ENCODE results near the gene LRRN3.
A peak's percentile ranks its signal among the peaks of the same experiment; 100 is the strongest.

LRRN3 gene

DNA sequence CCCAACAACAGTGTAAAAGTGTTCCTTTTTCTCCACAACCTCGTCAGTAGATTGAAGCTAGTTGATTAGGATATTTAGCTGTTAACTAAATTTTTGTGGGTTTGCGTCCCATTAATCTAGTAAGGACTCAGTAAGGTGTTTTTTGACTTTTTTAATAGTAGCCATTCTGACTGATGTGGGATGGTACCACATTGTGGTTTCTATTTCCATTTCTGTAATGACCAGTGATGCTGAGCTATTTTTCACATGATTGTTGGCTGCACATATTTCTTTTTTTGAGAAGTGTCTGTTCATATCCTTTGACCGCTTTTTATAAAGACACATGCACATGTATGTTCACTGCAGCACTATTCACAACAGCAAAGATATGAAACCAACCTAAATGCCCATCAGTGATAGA is 5.6 kb upstream of the LRRN3 start:
- Histone ChIP-seq H3K36me3 (ENCODE audit: control insufficient read depth, insufficient read depth, low read length) (no peaks in the 10 kb centered on the region), H3K27me3 (replicated peaks; ENCODE audit: control insufficient read depth, insufficient read depth, low read length) (no peaks in the 10 kb centered on the region), H3K4me3 (replicated peaks; ENCODE audit: low read depth, low read length) (no peak overlapping the region)
- DNase-seq (ENCODE audit: extremely low read depth, insufficient read length): no peak
- TF ChIP-seq, protein P1, sequence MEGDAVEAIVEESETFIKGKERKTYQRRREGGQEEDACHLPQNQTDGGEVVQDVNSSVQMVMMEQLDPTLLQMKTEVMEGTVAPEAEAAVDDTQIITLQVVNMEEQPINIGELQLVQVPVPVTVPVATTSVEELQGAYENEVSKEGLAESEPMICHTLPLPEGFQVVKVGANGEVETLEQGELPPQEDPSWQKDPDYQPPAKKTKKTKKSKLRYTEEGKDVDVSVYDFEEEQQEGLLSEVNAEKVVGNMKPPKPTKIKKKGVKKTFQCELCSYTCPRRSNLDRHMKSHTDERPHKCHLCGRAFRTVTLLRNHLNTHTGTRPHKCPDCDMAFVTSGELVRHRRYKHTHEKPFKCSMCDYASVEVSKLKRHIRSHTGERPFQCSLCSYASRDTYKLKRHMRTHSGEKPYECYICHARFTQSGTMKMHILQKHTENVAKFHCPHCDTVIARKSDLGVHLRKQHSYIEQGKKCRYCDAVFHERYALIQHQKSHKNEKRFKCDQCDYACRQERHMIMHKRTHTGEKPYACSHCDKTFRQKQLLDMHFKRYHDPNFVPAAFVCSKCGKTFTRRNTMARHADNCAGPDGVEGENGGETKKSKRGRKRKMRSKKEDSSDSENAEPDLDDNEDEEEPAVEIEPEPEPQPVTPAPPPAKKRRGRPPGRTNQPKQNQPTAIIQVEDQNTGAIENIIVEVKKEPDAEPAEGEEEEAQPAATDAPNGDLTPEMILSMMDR (IDR thresholded peaks at IDR 0.05; ENCODE audit: insufficient read depth, low read length, poor library complexity, severe bottlenecking): no peak

DNA sequence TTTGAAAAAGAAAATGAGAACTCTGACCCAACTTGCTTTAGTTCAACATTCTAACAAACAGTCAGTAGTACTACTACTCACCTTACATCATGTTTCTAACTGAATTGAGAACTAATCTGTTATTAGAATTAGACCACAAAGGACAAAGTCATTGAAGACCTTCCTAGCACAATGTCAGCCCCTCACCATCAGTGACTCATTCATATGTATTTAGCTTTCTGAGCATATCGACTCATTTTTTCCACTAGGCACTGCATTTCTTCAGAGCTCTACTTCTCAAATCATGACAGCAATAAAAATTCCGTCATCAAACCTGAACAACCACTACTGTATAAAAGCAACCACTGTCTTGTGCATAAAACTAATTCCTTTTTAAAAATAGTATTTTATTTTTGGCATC is 4.4 kb upstream of the LRRN3 start:
- no peak for DNase-seq (ENCODE audit: extremely low read depth, insufficient read length)
- Histone ChIP-seq H3K36me3 (ENCODE audit: control insufficient read depth, insufficient read depth, low read length) (no peaks in the 10 kb centered on the region), H3K27me3 (replicated peaks; ENCODE audit: control insufficient read depth, insufficient read depth, low read length) (no peaks in the 10 kb centered on the region), H3K4me3 (replicated peaks; ENCODE audit: low read depth, low read length) (no peak overlapping the region)
- TF ChIP-seq, protein P1 (IDR thresholded peaks at IDR 0.05; ENCODE audit: insufficient read depth, low read length, poor library complexity, severe bottlenecking): no peak

DNA sequence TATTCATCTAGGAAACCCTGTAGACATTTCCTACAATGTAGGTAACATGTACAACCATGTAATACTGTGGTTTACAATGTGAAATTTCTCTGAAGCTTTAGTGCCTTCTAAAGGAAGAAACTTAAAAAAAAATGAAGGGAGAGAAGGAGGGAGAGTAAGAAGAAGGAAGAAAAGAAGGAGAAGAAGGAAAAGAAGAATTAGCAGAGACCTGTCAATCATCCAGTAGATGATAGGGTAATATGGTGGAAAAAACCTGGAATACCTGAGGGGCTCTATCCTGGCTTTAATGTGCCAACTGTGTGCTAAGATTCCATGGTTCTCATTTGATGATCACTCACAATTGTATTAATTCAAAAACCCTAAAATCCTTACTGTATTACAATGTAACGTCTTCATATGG is 2.6 kb upstream of the LRRN3 start:
- no peaks in the 10 kb centered on the region for H3K27me3 ChIP-seq (replicated peaks; ENCODE audit: control insufficient read depth, insufficient read depth, low read length)
- TF ChIP-seq, protein P1 (IDR thresholded peaks at IDR 0.05; ENCODE audit: insufficient read depth, low read length, poor library complexity, severe bottlenecking): no peak
- no peak overlapping the region for H3K4me3 ChIP-seq (replicated peaks; ENCODE audit: low read depth, low read length)
- H3K36me3 ChIP-seq (ENCODE audit: control insufficient read depth, insufficient read depth, low read length): no peaks in the 10 kb centered on the region
- DNase-seq (ENCODE audit: extremely low read depth, insufficient read length): no peak

DNA sequence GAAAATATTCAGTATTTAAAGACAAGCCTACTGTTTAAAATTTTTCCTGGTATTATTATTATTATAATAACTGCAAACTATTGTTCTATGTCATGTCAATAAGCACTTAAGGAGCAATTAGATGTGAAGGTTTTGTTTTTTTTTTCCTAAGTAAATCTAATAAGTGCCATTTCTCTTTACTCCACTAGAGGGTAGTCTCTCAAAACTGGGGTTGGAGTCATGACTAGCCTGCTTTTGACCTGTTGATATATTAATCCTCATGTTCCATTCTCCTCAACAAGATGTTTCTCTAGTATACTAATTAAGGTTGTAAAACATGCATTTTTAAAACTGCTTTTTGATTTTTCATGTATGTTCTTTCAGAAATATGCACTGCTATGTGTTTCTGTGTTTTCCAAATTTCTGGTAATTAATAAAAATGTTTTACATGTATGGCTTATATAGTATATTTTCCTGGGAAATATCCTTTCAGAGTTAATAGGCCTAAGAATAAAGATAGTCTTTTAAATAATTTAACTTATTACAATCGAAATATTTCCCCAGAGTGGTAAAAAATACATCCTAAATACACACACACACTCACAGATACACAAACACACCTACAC is 1.0 kb upstream of the LRRN3 start:
- DNase-seq (ENCODE audit: extremely low read depth, insufficient read length): no peak
- TF ChIP-seq, protein P1 (IDR thresholded peaks at IDR 0.05; ENCODE audit: insufficient read depth, low read length, poor library complexity, severe bottlenecking): peak; percentile 73
- Histone ChIP-seq H3K36me3 (ENCODE audit: control insufficient read depth, insufficient read depth, low read length) (no peaks in the 10 kb centered on the region), H3K4me3 (replicated peaks; ENCODE audit: low read depth, low read length) (no peak overlapping the region), H3K27me3 (replicated peaks; ENCODE audit: control insufficient read depth, insufficient read depth, low read length) (no peaks in the 10 kb centered on the region)

DNA sequence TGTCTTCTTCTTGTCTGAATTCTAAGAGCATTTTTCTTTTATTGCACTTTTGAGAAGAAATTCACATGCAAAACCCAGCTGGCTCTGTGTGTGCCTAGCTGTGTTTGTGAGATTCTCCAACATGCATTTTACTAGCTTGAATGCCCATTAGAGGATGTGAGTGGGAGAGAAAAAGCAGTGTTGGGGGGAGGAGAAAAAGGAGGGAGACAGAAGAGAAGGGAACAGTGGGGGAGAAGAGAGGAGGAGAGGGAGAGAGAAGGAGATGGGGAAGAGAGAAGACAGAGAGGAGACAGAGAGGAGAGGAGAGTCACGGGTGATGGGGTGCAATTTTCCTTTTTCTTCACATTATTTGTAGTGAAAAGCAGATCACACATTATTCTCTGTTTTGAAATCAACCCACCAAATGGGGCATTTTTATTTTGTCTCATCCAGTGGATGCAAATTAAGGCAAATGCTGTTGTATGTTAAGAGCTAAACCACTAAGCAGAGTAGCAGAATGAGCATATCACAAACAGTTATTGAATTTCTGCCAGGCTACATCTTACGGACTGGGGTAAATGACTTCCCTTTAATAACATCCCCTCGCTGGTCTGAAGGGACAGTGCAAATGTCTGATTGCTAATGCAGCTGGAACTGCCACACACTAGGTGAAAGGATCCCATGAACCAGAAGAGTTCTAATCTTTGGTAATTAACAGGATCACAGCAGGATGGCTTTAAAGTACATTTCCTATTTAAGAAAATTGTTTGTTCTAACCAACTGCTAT is 849 bp downstream of the LRRN3 start:
- Histone ChIP-seq H3K27me3 (replicated peaks; ENCODE audit: control insufficient read depth, insufficient read depth, low read length) (no peaks in the 10 kb centered on the region), H3K36me3 (ENCODE audit: control insufficient read depth, insufficient read depth, low read length) (no peaks in the 10 kb centered on the region), H3K4me3 (replicated peaks; ENCODE audit: low read depth, low read length) (no peak overlapping the region)
- TF ChIP-seq, protein P1 (IDR thresholded peaks at IDR 0.05; ENCODE audit: insufficient read depth, low read length, poor library complexity, severe bottlenecking): no peak
- DNase-seq (ENCODE audit: extremely low read depth, insufficient read length): no peak
